HepG2 (cell line): Measurements from ENCODE around the gene RAB6B. TPM values are rescaled to one million over a fixed set of nuclear protein-coding genes. Genes with fewer than 3 reads are reported as not detected.

Experiments
- ATAC-seq: fragments of 200-7000 bp; cut with Tn5 transposase; 3 replicates; pipeline ENCODE4 v1.9.1; 2020; ENCODE audit warnings: mild to moderate bottlenecking, moderate library complexity
- BruUV-seq: library from RNA; stranded (reverse); fragments of 400-500 nt; replicated peaks from 2 replicates; lab custom pipeline; 2021; lab: Mats Ljungman, UMichigan
- CTCF ChIA-PET: fragments of 300-600 bp; formaldehyde crosslinking; extraction: SDS; loops from one replicate; lab custom pipeline; 2021; ENCODE audit warnings: low total read pairs, inconsistent platforms, low intra/inter-chr PET ratio; lab: Yijun Ruan, JAX
- POLR2A ChIA-PET: fragments of 350-600 bp; sonication (Branson Sonifier 250); formaldehyde crosslinking; loops from one replicate; lab custom pipeline; 2020; ENCODE audit warnings: antibody characterized with exemption, inconsistent platforms; lab: Yijun Ruan, JAX
- DNase-seq: peaks from one replicate; pipeline ENCODE4 v3.0.0-alpha.2; 2015; ENCODE audit warnings: low spot score
- FAIRE-seq: peaks from 3 replicates; lab custom pipeline; 2011; peaks lifted over from hg19 to GRCh38; lab: Jason Lieb, UNC
- H2AFZ ChIP-seq: one replicate; pipeline ENCODE4 v1.6.1; 2011; ENCODE audit warnings: low read length, inconsistent platforms
- H3K27ac ChIP-seq: fragments of 300-600 bp; 3 replicates; pipeline ENCODE4 v1.8.0; 2011; ENCODE audit warnings: mixed run types, mild to moderate bottlenecking, mixed read lengths, low read length, inconsistent platforms; ENCODE audit not compliant: insufficient read depth; ENCODE audit errors: extremely low read length
- H3K27me3 ChIP-seq, 2 experiments: fragments of 200-600 bp in 1 of 2; 2 replicates in 1 of 2; 3 replicates in 1 of 2; pipeline versions ENCODE4 v1.6.0 to v1.8.0; 2011; ENCODE audit warnings: low read length in 2 of 2, mild to moderate bottlenecking in 2 of 2, moderate library complexity in 2 of 2, inconsistent platforms in 1 of 2; ENCODE audit not compliant: insufficient read depth in 2 of 2, control insufficient read depth in 1 of 2
- H3K36me3 ChIP-seq, 2 experiments: fragments of 200-600 bp in 1 of 2; replicated peaks in 1 of 2; 2 replicates in 1 of 2; 3 replicates in 1 of 2; pipeline versions ENCODE4 v1.5.1 to v1.8.0; 2011; ENCODE audit warnings: low read length in 2 of 2, inconsistent platforms in 1 of 2; ENCODE audit not compliant: insufficient read depth in 2 of 2, control insufficient read depth in 1 of 2
- H3K4me1 ChIP-seq: 2 replicates; pipeline ENCODE4 v1.5.1; 2012; ENCODE audit warnings: low read length, inconsistent platforms; ENCODE audit not compliant: insufficient read depth
- H3K4me2 ChIP-seq: 2 replicates; pipeline ENCODE4 v1.6.0; 2011; ENCODE audit warnings: low read depth, low read length, inconsistent platforms
- H3K4me3 ChIP-seq, 3 experiments: fragments of 200-600 bp in 1 of 3; sonication (generic), shearing (Covaris generic) in 1 of 3; replicated peaks in 1 of 3; 2 replicates each; pipeline ENCODE4 v1.5.1; 2011 to 2016; ENCODE audit warnings: low read length in 3 of 3, inconsistent platforms in 2 of 3, low read depth in 2 of 3, mild to moderate bottlenecking in 2 of 3, control low read depth in 1 of 3, mixed read lengths in 1 of 3; ENCODE audit not compliant: insufficient read depth in 1 of 3
- H3K79me2 ChIP-seq: one replicate; pipeline ENCODE4 v1.6.1; 2011; ENCODE audit warnings: low read length, inconsistent platforms; ENCODE audit not compliant: insufficient read depth
- H3K9ac ChIP-seq: 2 replicates; pipeline ENCODE4 v1.6.0; 2011; ENCODE audit warnings: mild to moderate bottlenecking, low read depth, low read length, inconsistent platforms; ENCODE audit not compliant: insufficient read depth
- H3K9me3 ChIP-seq: 2 replicates; pipeline ENCODE4 v1.5.1; 2012; ENCODE audit warnings: mild to moderate bottlenecking, low read length
- H4K20me1 ChIP-seq: 2 replicates; pipeline ENCODE4 v1.6.0; 2011; ENCODE audit warnings: inconsistent platforms, mild to moderate bottlenecking, low read length, moderate library complexity; ENCODE audit not compliant: insufficient read depth
- ATF1 ChIP-seq: IDR thresholded peaks from 2 replicates; pipeline ENCODE4 v1.6.1; 2016; ENCODE audit warnings: mild to moderate bottlenecking, control low read depth
- JUND ChIP-seq: sonication (generic); formaldehyde crosslinking; IDR thresholded peaks from 2 replicates; pipeline ENCODE4 v1.8.0; 2022; ENCODE audit warnings: mild to moderate bottlenecking, missing genetic modification reagents
- SMARCC2 ChIP-seq: fragments of 450-650 bp; IDR thresholded peaks from 2 replicates; pipeline ENCODE4 v1.6.1; 2017; ENCODE audit warnings: antibody characterized with exemption, mild to moderate bottlenecking
- ZNF333 ChIP-seq: sonication (generic); formaldehyde crosslinking; IDR thresholded peaks from 2 replicates; pipeline ENCODE4 v1.4.0; 2020; ENCODE audit warnings: mild to moderate bottlenecking, missing genetic modification reagents, borderline replicate concordance
- ZNF709 ChIP-seq: sonication (generic); formaldehyde crosslinking; IDR thresholded peaks from 2 replicates; pipeline ENCODE4 v1.5.0; 2020; ENCODE audit warnings: mild to moderate bottlenecking, missing genetic modification reagents
- ZNF792 ChIP-seq: IDR thresholded peaks from 2 replicates; pipeline ENCODE4 v1.6.1; 2016
- WGBS: methylation state at CpG from one replicate; pipeline ENCODE4 v1.1.6; 2017; ENCODE audit warnings: low lambda C conversion rate; 5-methylcytosine and 5-hydroxymethylcytosine counted together
- in situ Hi-C: cut with HindIII; loops from 2 replicates; pipeline ENCODE4 v1.10.0; 2017; ENCODE audit warnings: low pct_unique_long_range_greater_than_20kb; ENCODE audit not compliant: extremely low pct_ligation_motif_present
- intact Hi-C: fragments of 100-400 bp; cut with micrococcal nuclease; formaldehyde crosslinking; loops from one replicate; pipeline ENCODE4 v1.10.0; 2022; ENCODE audit not compliant: unreplicated experiment
- polyA plus RNA-seq, 8 experiments: library from polyadenylated mRNA; depleted of rRNA in 3 of 8; stranded (reverse) in 7 of 8; unstranded in 1 of 8; fragments of >200 nt; fragmentation: Illumina TruSeq in 4 of 8; extraction: Trizol in 4 of 8; gene quantifications; 2 replicates each; pipeline versions ENCODE4 v1.2.1 to v1.2.3, GENCODE V29; 2011 to 2016; ENCODE audit warnings: low read depth in 4 of 8, missing spikeins in 1 of 8, mixed read lengths in 1 of 8; ENCODE audit not compliant: insufficient read depth in 1 of 8
- total RNA-seq, 5 experiments: library from RNA; depleted of rRNA; stranded (reverse); fragments of >200 nt; fragmentation: Illumina TruSeq; extraction: Trizol; gene quantifications; 2 replicates each; pipeline ENCODE4 v1.2.3, GENCODE V29; 2016; ENCODE audit warnings: low read depth in 1 of 5
- TF ChIP-seq, protein P1 (sequence below): sonication (generic); formaldehyde crosslinking; IDR thresholded peaks from 2 replicates; pipeline ENCODE4 v1.4.0; 2020; ENCODE audit warnings: mild to moderate bottlenecking, low read depth, missing genetic modification reagents
- TF ChIP-seq, protein P2 (sequence below): sonication (generic); formaldehyde crosslinking; IDR thresholded peaks from 2 replicates; pipeline ENCODE4 v1.5.0; 2020; ENCODE audit warnings: mild to moderate bottlenecking, low read depth, missing genetic modification reagents, borderline replicate concordance
- TF ChIP-seq, protein P3 (sequence below): sonication (generic); formaldehyde crosslinking; IDR thresholded peaks from 2 replicates; pipeline ENCODE4 v1.8.1; 2023; ENCODE audit warnings: missing genetic modification reagents, inconsistent platforms, borderline replicate concordance
- TF ChIP-seq, protein P4 (sequence below): sonication (generic); formaldehyde crosslinking; conservative IDR thresholded peaks from 2 replicates; pipeline ENCODE4 v1.5.0; 2020; ENCODE audit warnings: missing genetic modification reagents

Gene RAB6B
- total and polyA plus RNA-seq, 2 of the 13 experiments (the other 11 are each of a cell fraction or from before 2014, with no cell fraction given) = 0.16 TPM; not detected in 1

DNA sequence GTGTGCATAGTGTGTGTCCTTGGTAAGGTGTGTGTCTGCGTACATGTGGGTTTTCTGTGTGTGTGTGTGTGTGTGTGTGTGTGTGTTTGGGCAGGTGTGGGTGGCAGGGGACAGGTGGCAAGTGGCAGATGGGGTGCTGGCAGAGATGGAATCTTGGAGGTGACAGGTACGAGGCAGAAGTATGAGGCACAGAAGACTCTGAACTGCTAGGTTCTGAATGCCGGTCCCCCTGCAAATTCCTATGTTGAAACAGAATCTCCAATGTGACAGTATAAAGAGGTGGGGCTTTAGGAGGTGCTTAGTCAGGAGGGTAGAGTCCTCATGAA, 60.3 kb downstream of the RAB6B start (continued):
- TF ChIP-seq, protein P1, sequence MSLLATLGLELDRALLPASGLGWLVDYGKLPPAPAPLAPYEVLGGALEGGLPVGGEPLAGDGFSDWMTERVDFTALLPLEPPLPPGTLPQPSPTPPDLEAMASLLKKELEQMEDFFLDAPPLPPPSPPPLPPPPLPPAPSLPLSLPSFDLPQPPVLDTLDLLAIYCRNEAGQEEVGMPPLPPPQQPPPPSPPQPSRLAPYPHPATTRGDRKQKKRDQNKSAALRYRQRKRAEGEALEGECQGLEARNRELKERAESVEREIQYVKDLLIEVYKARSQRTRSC (CRISPR knock-in tag) = no peak
- no peak for TF ChIP-seq SMARCC2
- TF ChIP-seq, protein P2, sequence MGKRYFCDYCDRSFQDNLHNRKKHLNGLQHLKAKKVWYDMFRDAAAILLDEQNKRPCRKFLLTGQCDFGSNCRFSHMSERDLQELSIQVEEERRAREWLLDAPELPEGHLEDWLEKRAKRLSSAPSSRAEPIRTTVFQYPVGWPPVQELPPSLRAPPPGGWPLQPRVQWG = no peak
- TF ChIP-seq, protein P3, sequence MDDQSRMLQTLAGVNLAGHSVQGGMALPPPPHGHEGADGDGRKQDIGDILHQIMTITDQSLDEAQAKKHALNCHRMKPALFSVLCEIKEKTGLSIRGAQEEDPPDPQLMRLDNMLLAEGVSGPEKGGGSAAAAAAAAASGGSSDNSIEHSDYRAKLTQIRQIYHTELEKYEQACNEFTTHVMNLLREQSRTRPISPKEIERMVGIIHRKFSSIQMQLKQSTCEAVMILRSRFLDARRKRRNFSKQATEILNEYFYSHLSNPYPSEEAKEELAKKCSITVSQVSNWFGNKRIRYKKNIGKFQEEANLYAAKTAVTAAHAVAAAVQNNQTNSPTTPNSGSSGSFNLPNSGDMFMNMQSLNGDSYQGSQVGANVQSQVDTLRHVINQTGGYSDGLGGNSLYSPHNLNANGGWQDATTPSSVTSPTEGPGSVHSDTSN (CRISPR knock-in tag) = no peak

DNA sequence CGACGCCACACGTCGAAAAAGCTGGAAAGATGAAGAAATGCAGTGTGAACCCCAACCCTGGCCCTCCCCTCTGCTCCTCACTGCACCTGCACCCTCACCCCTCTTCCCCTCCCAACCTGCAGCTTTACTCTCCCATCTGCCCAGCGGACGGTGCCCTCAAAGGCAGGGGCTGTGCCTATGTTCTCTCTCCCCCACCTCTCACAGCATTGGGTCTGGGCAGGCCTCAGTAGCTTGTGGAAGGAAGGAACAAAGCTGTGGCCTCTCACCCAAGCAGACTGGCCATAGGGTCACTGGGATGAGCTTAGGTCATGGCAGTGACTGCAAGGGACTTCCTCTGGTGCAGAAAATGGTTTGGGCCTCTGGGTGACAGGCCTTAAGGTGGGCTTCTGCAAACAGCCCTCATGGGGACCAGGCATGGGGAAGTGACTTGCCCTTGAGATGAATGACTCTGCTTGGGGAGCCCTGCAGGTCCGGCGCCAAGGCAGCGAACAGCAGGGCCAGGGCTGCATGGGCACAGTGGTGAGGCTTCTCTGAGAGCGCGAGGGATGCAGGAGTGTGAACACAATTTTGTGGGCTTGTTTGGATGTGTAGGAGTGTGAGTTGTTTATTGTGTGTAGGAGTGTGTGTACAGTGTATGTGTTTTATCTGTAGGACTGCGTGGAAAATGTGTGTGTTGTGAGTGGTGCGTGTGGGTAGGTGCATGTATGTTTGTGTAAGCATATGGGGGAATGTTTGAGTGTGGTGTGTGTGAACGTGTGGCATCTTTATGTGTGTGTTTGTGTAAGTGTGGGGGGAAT, 60.9 kb downstream of the RAB6B start:
- H4K20me1 ChIP-seq = no peaks in the 10 kb centered on the region
- DNase-seq = no peak
- no peak overlapping the region for H3K4me3 ChIP-seq
- TF ChIP-seq, protein P4, sequence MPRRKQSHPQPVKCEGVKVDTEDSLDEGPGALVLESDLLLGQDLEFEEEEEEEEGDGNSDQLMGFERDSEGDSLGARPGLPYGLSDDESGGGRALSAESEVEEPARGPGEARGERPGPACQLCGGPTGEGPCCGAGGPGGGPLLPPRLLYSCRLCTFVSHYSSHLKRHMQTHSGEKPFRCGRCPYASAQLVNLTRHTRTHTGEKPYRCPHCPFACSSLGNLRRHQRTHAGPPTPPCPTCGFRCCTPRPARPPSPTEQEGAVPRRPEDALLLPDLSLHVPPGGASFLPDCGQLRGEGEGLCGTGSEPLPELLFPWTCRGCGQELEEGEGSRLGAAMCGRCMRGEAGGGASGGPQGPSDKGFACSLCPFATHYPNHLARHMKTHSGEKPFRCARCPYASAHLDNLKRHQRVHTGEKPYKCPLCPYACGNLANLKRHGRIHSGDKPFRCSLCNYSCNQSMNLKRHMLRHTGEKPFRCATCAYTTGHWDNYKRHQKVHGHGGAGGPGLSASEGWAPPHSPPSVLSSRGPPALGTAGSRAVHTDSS = no peak
- TF ChIP-seq JUND (CRISPR knock-in tag) (no peak), ZNF709 (no peak), ATF1 (no peak), ZNF792 (CRISPR knock-in tag) (no peak), ZNF333 (CRISPR knock-in tag) (no peak)
- in situ Hi-C loops = no loop called here
- BruUV-seq = no TSS peak
- no peaks in the 10 kb centered on the region for H3K9me3 ChIP-seq
- no peak overlapping the region for H2AFZ ChIP-seq
- peaks cover 6 to 31% of the 10 kb centered on the region in 2 experiments; a peak in 4 of 5 replicates for H3K27me3 ChIP-seq
- peaks cover 16% of the 10 kb centered on the region for H3K4me1 ChIP-seq
- no peak for FAIRE-seq
- no peaks in the 10 kb centered on the region for H3K79me2 ChIP-seq
- intact Hi-C loops = no loop called here
- WGBS = 63% methylated on average over 14 of the region's 14 CpGs
- no peaks in the 10 kb centered on the region for H3K36me3 ChIP-seq
- POLR2A ChIA-PET = no interaction called here
- no peak overlapping the region for H3K27ac ChIP-seq
- CTCF ChIA-PET = no interaction called here
- ATAC-seq = no peak
- no peak overlapping the region for H3K9ac ChIP-seq
- no peak overlapping the region for H3K4me2 ChIP-seq
